ENCODE measurements around the gene LTBR. TPM values are rescaled to one million over a fixed set of nuclear protein-coding genes. Genes with fewer than 3 reads are reported as not detected.
A peak's percentile ranks its signal among the peaks of the same experiment; 100 is the strongest.

The LTBR gene
- 100 to 1,000 TPM; 174 to 298 (median 196) TPM for total RNA-seq

DNA sequence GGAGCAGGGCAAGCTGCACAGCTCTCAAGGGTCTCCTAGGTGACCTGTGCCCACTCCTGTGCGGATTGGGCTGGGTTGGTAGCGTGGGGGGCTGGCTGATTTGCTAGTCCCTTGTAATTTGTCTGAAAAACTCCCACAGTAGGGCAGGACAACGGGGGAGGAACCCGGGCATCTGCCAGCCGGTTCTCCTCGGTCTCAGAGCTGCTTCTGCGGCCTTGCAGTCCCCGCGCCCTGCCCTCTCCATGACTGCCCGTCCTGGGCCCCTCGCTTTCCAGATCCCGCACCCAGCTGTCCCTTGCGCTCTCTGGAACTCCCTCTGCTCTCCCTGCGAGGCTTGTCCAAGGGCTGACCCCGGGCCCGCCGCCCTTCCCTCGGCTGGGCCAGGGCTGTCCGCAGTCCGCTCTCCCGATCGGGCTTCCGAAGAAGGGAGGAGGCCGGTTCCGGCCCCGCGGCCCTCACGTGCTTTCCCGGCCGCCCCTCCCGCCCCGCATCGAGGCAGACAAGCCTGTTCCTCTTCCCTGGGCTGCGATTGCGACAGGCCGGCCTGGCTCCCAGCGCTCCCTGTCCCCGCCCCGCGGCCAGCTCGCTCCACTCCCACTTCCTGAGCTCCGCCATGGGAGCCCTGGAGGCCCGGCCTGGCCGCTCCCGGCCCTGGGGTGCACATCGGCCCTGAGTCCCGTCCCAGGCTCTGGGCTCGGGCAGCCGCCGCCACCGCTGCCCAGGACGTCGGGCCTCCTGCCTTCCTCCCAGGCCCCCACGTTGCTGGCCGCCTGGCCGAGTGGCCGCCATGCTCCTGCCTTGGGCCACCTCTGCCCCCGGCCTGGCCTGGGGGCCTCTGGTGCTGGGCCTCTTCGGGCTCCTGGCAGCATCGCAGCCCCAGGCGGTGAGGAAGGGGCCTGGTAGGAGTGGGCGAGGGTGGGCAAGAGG, at the start of gene LTBR:
Gene LTBR (plus strand): TSS at position 591 of the 927 bp plus-strand sequence. CDS start 197 bp downstream, at position 788.
- intact Hi-C loops (cut with DNase I; ENCODE audit: low total_unique reads), result no loop called here
- 3 to 9% methylated on average over 33 to 45 of the region's 62 CpGs for WGBS, 2 donors
- DNase-seq (ENCODE audit: low spot score in 2 of 2), result peak; percentile 94 to 99
- TF ChIP-seq, protein P1, sequence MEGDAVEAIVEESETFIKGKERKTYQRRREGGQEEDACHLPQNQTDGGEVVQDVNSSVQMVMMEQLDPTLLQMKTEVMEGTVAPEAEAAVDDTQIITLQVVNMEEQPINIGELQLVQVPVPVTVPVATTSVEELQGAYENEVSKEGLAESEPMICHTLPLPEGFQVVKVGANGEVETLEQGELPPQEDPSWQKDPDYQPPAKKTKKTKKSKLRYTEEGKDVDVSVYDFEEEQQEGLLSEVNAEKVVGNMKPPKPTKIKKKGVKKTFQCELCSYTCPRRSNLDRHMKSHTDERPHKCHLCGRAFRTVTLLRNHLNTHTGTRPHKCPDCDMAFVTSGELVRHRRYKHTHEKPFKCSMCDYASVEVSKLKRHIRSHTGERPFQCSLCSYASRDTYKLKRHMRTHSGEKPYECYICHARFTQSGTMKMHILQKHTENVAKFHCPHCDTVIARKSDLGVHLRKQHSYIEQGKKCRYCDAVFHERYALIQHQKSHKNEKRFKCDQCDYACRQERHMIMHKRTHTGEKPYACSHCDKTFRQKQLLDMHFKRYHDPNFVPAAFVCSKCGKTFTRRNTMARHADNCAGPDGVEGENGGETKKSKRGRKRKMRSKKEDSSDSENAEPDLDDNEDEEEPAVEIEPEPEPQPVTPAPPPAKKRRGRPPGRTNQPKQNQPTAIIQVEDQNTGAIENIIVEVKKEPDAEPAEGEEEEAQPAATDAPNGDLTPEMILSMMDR (IDR thresholded peaks at IDR 0.05), result no peak
- TF ChIP-seq POLR2A (IDR thresholded peaks at IDR 0.05), result peak in 1 of 2 donors; percentile 25
- peak within 1 kb of the TSS; percentile 90 for H3K4me3 ChIP-seq (ENCODE audit: low read depth, poor library complexity, severe bottlenecking)

DNA sequence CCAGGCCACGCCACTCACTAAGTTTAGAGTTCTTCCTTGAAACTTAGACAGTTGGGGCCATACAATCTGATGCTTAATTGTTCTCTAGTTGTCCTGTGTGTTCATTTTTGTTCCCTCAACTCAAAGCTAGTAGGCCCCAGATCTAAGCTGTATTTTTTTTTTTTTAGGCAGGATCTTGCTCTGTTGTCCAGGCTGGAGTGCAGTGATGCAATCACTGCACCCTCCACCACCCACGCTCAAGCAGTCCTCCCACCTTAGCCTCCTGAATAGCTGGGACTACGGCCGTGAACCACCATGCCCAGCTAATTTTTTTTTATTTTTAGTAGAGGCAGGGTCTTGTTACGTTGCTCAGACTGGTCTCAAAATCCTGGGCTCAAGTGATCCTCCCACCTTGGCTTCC, 49.6 kb upstream of the LTBR start:
- TF ChIP-seq, protein P1 (IDR thresholded peaks at IDR 0.05), result no peak
- no peak for TF ChIP-seq POLR2A (IDR thresholded peaks at IDR 0.05)
- no peak overlapping the region for H3K4me3 ChIP-seq (ENCODE audit: low read depth, poor library complexity, severe bottlenecking)
- no peak for DNase-seq (ENCODE audit: low spot score in 2 of 2)
- WGBS, 2 donors, result 53 to 57% methylated on average over 5 of the region's 5 CpGs
- intact Hi-C loops (cut with DNase I; ENCODE audit: low total_unique reads), result loop anchor here (10.0 kb wide), 1 partner anchor 200 kb away; the partner anchor contains the start of gene GAPDH

DNA sequence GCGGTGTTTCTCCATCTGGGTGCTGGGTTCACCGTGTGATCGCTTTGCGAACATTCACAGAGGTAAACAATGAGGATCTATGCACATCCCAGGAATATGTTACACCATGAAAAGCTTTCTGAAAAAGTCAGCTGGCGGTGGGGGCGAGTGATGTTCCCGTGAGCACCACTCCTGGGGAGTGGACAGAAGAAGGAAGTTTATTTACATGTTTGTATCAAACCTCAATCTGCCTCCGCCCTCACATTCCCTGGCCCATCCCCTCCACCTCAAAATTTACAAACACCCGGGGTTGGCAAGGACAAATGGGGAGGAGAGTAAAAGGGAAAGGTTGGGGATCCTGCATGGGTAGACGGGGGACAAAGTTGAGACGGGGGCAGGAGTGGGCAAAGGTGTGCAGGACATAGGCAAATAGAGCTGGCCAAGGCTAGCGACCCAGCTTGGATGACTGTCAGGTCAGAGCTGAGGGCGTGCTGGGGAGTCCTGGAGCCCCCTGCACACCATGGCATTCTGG, 49.0 kb upstream of the LTBR start:
- TF ChIP-seq, protein P1 (IDR thresholded peaks at IDR 0.05), result no peak
- TF ChIP-seq POLR2A (IDR thresholded peaks at IDR 0.05), result no peak
- DNase-seq (ENCODE audit: low spot score in 2 of 2), result no peak
- 17 to 27% methylated on average over 13 of the region's 13 CpGs for WGBS, 2 donors
- intact Hi-C loops (cut with DNase I; ENCODE audit: low total_unique reads), result loop anchor here (5.0 to 10.0 kb wide), 2 partner anchors 42 to 200 kb away; partner anchors contain the start of genes GAPDH and SCNN1A
- no peak overlapping the region for H3K4me3 ChIP-seq (ENCODE audit: low read depth, poor library complexity, severe bottlenecking)

DNA sequence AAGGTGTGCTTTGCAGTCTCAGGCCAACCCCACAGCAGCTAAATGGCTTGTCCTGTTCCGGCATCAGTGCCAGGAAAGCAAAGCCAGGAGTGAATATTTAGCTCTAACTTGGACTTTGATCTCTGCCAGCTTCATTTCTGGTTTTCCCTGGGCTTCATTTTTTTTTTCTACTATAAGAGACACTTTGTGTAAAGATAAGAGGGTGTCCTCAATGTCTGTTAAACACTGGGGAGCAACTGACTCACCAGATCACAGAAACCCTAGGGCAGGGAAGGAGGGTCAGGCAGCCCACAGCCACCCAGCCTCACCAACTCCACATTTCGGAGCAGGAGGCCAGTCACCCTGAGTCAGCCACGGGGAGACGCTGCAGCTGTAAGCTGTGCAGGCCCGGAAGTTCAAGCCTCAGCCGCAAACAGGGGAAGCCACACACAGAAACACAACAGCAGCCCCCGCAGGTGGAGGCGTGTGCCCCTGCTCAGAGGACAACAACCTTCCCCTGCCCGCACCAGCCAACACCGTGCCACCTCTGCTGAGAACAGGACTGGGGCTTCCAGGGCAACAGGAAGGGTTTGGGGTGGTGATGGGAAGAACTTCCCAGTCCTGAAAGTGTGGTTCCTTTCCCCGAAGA, 48.4 kb upstream of the LTBR start:
- peak; percentile 76 to 95 for DNase-seq (ENCODE audit: low spot score in 2 of 2)
- 1 to 2% methylated on average over 9 to 11 of the region's 11 CpGs for WGBS, 2 donors
- TF ChIP-seq, protein P1 (IDR thresholded peaks at IDR 0.05), result peak in 1 of 3 donors; percentile 45
- no peak for TF ChIP-seq POLR2A (IDR thresholded peaks at IDR 0.05)
- H3K4me3 ChIP-seq (ENCODE audit: low read depth, poor library complexity, severe bottlenecking), result no peak overlapping the region
- intact Hi-C loops (cut with DNase I; ENCODE audit: low total_unique reads), result loop anchor here (5.0 to 10.0 kb wide), 2 partner anchors 42 to 199 kb away; partner anchors contain the start of genes GAPDH and SCNN1A

DNA sequence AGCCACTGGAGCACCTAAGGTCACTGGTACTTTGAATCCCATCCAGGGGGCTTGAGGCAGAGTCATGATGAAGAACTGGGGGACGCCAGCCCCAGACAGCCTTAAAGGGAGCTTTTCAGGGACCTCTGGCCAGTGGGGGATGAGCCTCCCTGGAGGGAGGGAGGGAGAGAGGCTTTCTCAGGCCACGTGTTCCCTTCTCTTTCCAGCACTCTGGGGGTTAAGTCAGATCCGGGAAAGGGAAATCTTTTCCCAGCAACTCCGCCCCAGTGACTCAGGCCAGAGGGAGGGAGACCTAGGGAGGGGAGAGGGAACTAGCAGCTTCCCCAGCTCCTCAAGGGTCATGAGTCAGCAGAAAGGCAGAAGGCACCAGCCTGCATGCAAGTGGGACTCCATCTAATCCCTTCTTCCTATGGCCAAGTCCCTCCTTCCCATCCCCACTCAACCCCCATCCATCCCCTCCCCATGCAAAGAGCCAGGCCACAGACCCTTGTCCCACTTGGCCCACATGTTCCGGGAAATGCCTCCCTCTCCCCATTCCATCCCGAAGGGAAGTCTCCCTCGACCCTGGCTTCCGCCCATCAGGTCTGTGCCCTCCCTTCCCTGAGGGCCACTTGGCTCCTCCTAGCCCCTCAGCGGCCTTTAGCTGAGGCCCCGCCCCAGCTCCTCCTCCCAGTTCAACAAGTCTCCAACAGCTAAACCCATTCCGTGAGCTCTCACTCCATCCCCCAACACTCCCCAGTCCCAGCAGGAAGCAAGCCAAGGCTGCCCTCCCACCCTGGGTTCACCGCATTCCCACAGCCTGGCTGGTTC, 47.7 kb upstream of the LTBR start:
- TF ChIP-seq POLR2A (IDR thresholded peaks at IDR 0.05), result no peak
- TF ChIP-seq, protein P1 (IDR thresholded peaks at IDR 0.05), result no peak
- 1 to 2% methylated on average over 12 of the region's 12 CpGs for WGBS, 2 donors
- no peak overlapping the region for H3K4me3 ChIP-seq (ENCODE audit: low read depth, poor library complexity, severe bottlenecking)
- intact Hi-C loops (cut with DNase I; ENCODE audit: low total_unique reads), result loop anchor here (5.0 to 10.0 kb wide), 2 partner anchors 41 to 199 kb away; partner anchors contain the start of genes GAPDH and SCNN1A
- DNase-seq (ENCODE audit: low spot score in 2 of 2), result peak; percentile 93 to 98
